Measurements from ENCODE around the gene BAIAP2.

BAIAP2 gene

GRCh38 chr17:81112450-81112849 lies 77.5 kb downstream of the BAIAP2 start:
- DNase-seq (ENCODE audit: low read depth), result no peak

GRCh38 chr17:81113158-81113724 lies 78.3 kb downstream of the BAIAP2 start:
- no peak for DNase-seq (ENCODE audit: low read depth)

DNA sequence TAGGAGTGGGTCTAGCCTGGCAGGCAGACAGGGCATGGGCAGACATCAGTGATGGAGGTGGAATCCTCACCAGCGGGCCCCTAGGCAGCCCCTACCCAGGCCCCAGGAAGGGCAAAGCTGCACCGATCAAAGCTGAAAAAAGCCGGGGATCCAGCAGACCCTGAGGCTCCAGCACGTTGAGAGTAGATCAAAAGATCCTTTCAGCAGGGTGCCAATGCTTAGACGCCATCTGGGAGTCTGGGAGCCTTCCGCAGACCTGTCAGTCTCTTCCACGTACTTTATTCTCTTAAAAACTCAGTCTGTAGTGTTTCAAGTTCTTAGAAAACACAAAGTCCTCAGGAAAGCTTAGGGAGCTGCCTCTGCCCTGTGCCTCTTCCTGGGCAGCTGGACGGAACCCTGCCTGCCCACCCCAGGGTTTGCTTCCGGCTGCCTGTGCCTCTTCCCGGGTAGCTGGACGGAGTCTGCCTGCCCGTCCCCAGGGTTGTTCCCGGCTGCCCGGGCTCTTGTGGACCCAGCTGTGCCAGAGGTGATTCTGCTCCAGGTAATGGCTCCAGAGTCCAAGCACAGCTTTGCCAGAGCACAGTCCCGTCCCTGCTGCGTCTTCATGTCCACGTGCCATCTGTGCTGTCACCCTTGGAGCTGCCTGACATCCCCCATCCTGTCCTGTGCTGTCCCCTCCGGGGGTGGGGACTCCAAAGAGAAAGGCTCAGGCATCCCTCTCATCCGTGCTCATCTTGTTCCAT lies 79.6 kb downstream of the BAIAP2 start:
- DNase-seq (ENCODE audit: low read depth), result no peak

GRCh38 chr17:81115219-81115618 lies 80.3 kb downstream of the BAIAP2 start:
- no peak for DNase-seq (ENCODE audit: low read depth)

GRCh38 chr17:81115749-81116464 lies 81.0 kb downstream of the BAIAP2 start:
- DNase-seq (ENCODE audit: low read depth), result no peak

DNA sequence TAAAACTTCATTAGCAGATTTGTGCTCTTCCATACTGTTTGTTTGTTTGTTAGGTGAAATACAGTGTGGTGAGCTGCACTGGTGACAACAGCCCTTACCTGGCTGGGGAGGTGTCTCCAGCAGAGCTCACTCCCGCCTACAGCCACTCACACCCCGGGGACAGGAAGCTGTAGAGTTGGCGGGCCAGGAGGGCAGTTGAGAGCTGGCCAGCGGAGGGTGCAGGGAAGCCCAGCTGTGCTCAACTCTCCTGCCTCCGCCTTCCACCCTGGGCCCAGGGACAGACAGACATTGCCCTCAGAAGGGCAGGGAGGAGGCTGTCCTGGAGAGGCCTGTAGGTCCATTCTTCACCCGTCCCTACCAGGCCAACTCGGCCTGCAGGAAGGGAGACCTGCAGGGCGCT lies 81.8 kb downstream of the BAIAP2 start:
- no peak for DNase-seq (ENCODE audit: low read depth)

DNA sequence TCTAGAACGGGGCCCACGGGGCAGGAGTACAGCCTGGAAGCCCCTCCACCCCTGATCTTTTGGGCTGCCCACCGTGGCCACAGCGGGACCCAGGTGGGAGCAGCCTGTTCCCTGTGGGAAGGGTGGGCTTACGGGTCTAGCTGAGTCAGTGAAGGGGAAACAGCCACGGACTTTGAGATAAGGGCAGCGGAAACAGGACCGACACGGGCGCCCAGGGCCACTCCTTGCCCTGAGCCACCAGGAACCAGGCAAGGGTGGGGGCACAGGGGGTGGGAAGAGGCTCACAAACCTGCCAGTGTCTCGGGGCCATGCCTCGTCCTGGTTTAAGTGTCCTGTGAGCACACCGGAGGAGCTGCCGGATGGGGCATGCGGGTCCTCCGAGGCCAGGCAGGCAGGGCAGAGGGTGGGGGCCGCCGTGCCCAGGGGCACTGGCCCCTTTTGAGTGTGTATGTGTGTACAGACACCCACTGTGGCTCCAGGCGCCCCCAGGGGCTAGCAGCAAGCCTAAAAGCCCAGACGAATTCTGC lies 82.8 kb downstream of the BAIAP2 start:
- DNase-seq (ENCODE audit: low read depth), result no peak

DNA sequence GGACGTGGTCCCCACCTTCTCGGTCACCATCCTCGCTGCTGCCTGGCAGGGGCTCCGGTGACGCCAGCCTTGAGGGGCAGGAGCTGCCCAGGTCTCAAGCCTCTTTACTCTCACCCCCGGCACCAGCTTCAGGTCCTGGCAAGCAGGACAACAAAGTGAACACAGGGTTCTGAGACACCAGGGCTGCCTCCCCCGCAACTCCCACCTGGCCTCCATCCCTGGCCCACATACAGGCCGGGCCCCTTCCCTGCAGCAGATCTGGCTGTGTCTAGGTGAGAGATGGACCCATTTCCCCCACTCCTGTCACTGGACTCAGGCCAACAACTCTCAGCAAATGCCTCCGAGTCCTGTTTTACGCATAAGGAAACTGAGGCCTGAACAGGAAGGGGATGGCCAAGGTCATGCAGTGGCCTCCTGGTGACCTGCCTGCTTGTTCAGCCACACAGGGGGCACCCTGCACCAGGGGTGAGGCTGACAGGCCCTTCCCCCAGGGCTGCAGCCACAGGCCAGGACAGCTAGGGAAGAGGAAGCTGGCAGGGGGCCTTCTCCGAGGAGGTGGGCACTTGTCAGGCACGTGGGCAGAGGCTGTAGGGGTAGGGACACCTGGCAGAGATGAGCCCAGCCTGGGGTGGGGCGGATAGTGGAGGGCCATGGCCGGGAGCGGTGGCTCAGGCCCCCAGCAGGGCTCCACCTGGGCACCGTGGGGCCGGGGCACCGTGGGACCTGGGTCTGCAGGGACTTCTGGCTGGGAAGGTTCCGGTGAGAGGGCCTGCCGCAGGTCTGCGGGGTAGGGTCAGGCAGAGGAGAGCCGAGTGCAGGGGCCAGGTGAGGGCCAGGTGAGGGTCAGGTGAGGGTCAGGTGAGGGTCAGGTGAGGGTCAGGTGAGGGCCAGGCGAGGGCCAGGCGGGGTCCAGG lies 83.6 kb downstream of the BAIAP2 start:
- no peak for DNase-seq (ENCODE audit: low read depth)

DNA sequence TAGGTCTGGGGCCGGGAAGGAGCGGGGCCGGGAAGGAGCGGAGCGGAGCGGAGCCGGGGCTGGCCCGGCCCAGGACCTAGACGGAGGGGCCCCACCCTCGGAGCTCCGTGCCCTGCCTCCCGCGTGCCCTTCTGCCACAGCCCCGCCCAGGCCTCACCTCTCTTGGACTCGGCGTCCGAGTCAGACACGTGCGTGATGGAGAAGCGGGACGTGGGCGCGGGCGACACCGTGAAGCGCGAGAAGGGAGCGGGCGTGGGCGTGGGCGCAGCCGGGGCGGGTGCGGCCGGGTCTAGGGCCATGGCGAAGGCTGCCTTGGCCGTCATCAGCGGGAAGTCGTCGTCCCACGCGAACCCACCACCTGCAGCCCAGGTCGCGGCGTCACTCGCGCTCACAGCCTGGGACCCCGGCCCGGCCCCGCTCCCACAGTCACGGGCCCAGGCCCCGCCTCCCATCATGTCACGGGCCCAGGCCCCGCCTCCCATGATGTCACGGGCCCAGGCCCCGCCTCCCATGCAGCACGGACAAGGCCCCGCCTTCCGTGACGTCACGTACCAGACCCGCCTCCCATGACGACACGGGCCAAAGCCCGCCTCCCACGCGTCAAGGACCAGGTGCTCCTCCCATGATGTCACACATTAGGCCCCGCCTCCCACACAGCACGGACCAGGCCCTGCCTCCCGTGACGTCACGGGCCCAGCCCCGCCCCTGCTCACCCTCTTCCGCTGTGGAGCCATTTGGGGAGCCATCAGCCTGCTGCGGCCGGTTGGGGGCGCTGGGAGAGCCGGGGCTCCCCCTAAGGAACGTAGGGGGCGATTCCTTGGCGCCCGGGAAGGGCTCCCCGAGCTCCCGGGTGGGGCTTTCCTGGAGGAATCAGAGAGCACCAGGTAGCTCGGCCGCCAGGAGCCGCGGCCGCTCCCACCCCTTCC lies 84.5 kb downstream of the BAIAP2 start:
- DNase-seq (ENCODE audit: low read depth), result no peak

GRCh38 chr17:81120149-81120484 lies 85.2 kb downstream of the BAIAP2 start:
- no peak for DNase-seq (ENCODE audit: low read depth)

DNA sequence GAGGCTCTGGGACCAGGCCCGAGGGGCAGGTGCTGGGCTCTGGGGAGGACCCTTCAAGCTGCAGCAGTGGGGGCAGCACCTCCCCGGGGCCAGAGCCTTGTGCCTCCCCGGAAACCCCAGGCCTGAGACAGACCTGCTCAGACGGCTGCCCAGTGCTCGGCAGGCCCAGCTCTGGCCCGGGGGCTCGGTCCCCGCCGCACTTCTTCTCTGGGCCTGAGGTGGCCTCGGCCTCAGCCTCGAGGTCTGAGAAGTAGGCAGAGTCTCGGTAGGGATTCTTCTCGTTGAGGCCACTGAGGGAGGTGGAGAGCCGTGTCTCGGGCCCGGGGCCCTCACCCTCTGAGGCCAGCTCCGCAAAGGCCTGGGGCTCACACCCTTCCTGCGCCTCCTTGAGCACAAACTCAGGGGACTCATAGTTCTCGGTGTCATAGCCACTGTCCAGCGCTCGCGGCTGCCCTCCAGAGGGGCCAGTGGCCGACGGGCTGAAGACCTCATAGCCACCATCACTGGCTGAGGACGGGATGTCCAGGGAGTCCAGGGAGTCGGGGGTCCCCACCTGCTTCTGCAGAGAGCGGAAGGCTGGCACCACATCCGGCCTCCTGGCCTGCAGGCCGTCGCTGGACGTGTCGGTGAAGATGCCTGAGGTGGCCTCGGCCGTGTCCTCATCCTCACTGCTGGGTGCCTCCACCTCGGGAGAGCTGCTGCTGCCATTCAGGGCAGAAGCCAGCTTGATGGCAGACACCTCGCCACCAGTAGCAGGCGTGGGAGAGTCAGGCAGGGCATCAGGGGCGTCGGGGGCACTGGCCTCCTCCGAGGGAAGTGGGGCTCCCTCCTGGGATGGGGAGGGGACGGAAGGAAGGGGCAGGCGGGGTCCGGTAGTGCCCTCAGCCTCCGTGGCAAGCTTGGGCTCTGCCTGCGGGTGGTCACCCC lies 86.0 kb downstream of the BAIAP2 start:
- no peak for DNase-seq (ENCODE audit: low read depth)

GRCh38 chr17:81121841-81122733 lies 87.1 kb downstream of the BAIAP2 start:
- DNase-seq (ENCODE audit: low read depth), result no peak

- no peak for DNase-seq (ENCODE audit: low read depth)
Observed at GRCh38 chr17:81123052-81124048, 88.4 kb downstream of the BAIAP2 start.

DNA sequence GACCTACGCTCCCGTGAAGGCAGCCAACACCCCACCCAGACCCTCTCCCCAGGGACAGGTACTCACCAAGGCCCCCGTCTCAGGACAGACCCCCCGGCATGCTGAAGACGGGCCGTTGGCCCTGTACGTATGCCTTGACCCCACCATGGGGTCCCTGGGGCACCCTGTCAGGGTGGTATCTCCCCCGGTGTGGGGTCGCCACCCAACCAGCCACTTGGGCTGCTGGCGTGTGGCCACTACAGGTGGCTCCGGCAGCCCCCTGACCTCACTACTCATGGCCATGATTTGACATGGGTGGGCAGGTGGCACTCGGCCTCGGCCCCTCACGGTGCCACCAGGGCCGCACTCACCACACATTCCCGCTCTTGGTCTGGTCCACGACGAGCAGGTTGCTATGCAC lies 89.4 kb downstream of the BAIAP2 start:
- no peak for DNase-seq (ENCODE audit: low read depth)

DNA sequence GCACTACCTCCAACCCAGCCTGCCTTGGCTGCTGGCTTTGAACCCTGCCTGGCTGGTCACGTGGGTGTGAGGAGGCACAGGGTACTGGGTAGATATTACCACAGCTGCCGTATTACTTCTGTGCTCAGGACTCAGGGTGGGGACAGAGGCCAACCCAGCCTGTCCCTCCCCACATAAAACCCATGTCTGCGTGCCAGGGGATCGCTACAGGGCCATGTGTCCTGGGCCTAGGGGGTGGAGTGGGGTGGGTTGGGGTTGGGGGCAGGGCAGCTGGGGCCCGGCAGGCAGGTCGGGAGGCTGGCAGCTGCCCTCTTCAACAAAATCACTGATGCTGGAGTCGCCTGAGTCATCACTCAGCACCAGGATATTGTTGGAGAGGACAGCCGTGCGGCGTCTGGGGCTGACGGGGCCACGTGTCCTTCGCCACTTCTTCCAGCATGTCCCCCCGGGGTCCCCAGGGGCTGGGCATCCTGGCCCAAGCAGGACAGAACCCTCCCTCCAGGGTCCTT lies 90.7 kb downstream of the BAIAP2 start:
- DNase-seq (ENCODE audit: low read depth), result no peak

DNA sequence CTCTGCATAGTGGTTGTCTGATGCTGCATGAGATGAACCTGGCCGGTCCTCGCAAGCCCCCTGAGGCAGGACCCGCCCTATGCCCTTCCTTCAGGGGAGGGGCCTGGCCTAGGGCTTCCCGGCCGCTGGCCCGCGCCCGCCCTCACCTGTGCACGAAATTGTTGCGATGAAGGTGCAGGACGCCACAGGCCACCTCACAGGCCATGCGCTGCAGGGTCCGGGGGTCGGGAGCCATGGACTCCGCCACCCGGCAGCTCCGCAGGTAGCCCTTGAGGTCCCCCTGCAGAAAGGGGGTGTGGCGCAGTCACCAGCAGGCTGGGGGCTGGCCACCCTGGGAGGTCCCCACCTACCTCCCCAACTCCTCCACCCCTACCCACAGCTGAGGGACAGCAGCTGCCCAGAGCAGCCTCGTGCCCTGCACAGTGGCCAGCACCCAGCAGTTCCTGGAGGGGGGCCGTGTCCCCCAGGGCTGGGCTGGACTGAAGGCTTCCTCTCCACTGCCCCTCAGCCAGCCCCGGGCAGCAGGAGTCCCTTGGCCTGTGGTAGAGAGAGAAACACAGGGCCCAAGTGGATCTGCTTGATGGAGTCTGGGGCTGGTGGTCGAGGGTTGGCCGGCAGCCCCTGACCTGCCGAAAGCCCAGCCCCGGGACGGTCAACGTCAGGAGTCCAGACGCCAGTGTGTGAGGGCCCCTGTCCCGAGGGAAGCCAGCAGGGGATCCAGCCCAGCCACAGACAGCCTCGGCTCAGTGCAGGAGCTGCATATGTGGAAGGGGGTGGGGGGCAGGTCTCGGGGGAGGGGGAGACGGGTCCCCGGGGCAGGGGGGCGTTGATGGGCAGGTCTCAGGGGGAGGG lies 91.6 kb downstream of the BAIAP2 start:
- DNase-seq (ENCODE audit: low read depth), result no peak

- no peak for DNase-seq (ENCODE audit: low read depth)
Observed at GRCh38 chr17:81127133-81127455, 92.1 kb downstream of the BAIAP2 start.

Data from GM04503 (cell line).